Stimulated activated CD4-positive, alpha-beta T cell treated with anti-CD3 and anti-CD28 coated beads, TNF-alpha, amount 100 ng/mL, for 1 hour (primary cell): ENCODE measurements around the gene COL5A1.

Experiments
- DNase-seq, 3 donors: peaks; one replicate each; pipeline ENCODE4 v3.0.0-alpha.2; 2020; ENCODE audit warnings: low read depth in 3 of 3, low spot score in 1 of 3

The COL5A1 gene

GRCh38 chr9:134760750-134761420, 119.3 kb downstream of the COL5A1 start:
- no peak for DNase-seq

- DNase-seq = no peak
These were observed 123.1 kb downstream of the COL5A1 start for GRCh38 chr9:134764473-134765269.

GRCh38 chr9:134765785-134766184, 124.2 kb downstream of the COL5A1 start:
- no peak for DNase-seq

- DNase-seq = no peak
These were observed 125.0 kb downstream of the COL5A1 start for GRCh38 chr9:134766587-134766986.

- no peak for DNase-seq
These were observed 126.7 kb downstream of the COL5A1 start for GRCh38 chr9:134768332-134768708.

- DNase-seq = no peak
These were observed 127.2 kb downstream of the COL5A1 start for GRCh38 chr9:134768709-134769351.

- no peak for DNase-seq
These were observed 129.7 kb downstream of the COL5A1 start for GRCh38 chr9:134770972-134771971.

- no peak for DNase-seq
These were observed 130.7 kb downstream of the COL5A1 start for GRCh38 chr9:134772331-134772730.

GRCh38 chr9:134773842-134774241, 132.2 kb downstream of the COL5A1 start:
- DNase-seq = no peak

GRCh38 chr9:134774410-134774809, 132.8 kb downstream of the COL5A1 start:
- DNase-seq = no peak

GRCh38 chr9:134775081-134775951, 133.7 kb downstream of the COL5A1 start:
- no peak for DNase-seq

GRCh38 chr9:134776080-134776796, 134.6 kb downstream of the COL5A1 start:
- DNase-seq = no peak

- no peak for DNase-seq
These were observed 135.6 kb downstream of the COL5A1 start for GRCh38 chr9:134777153-134777552.

- DNase-seq = no peak
These were observed 136.6 kb downstream of the COL5A1 start for GRCh38 chr9:134778156-134778555.

GRCh38 chr9:134778841-134779411, 137.3 kb downstream of the COL5A1 start:
- no peak for DNase-seq

- no peak for DNase-seq
These were observed 138.0 kb downstream of the COL5A1 start for GRCh38 chr9:134779640-134780039.

GRCh38 chr9:134781591-134782302, 140.1 kb downstream of the COL5A1 start:
- no peak for DNase-seq

GRCh38 chr9:134782921-134783698, 141.5 kb downstream of the COL5A1 start:
- DNase-seq = no peak
